ENCODE results near the gene HS2ST1. TPM values are rescaled to one million over a fixed set of nuclear protein-coding genes. Genes with fewer than 3 reads are reported as not detected.
"Not testable (repeated sequence)": the region's sequence is repeated elsewhere in the genome, so short reads cannot be mapped to it uniquely, and the experiment has no call there.

Gene HS2ST1
- total RNA-seq, 1 experiment from 2014 or later: 45.0 TPM

GRCh38 chr1:87064986-87065385 is 150.6 kb downstream of the HS2ST1 start:
- Histone ChIP-seq H3K27me3 (no peaks in the 10 kb centered on the region), H3K4me3 (no peak overlapping the region), H3K9me3 (replicated peaks) (no peaks in the 10 kb centered on the region), H3K4me1 (peaks cover 11% of the 10 kb centered on the region), H3K36me3 (no peaks in the 10 kb centered on the region), H3K27ac (no peak overlapping the region)
- no peak for DNase-seq

DNA sequence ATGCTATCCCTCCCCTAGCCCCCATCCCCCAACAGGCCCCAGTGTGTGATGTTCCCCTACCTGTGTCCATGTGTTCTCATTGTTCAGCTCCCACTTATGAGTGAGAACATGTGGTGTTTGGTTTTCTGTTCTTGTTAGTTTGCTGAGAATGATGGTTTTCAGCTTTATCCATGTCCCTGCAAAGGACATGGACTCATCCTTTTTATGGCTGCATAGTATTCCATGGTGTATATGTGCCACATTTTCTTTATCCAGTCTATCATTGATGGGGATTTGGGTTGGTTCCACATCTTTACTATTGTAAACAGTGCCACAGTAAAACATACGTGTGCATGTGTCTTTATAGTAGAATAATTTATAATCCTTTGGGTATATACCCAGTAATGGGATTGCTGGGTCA is 152.3 kb downstream of the HS2ST1 start:
- H3K27me3 ChIP-seq; H3K9me3 ChIP-seq (replicated peaks); H3K27ac ChIP-seq; H3K4me3 ChIP-seq; H3K4me1 ChIP-seq; DNase-seq; H3K36me3 ChIP-seq: not testable (repeated sequence)

- no peaks in the 10 kb centered on the region for H3K9me3 ChIP-seq (replicated peaks)
- peaks cover 2% of the 10 kb centered on the region; the same call in 1 of the 2 replicates for H3K36me3 ChIP-seq
- H3K4me3 ChIP-seq: no peak overlapping the region
- H3K4me1 ChIP-seq: 0 out of 2 replicates have a peak, but pooled peaks cover 2% of the 10 kb centered on the region
- H3K27ac ChIP-seq: peak overlapping the region; percentile 16; the same call in 1 of the 2 replicates
- H3K27me3 ChIP-seq: no peaks in the 10 kb centered on the region
- no peak for DNase-seq
Measured at GRCh38 chr1:87072411-87072810, 158.0 kb downstream of the HS2ST1 start.

DNA sequence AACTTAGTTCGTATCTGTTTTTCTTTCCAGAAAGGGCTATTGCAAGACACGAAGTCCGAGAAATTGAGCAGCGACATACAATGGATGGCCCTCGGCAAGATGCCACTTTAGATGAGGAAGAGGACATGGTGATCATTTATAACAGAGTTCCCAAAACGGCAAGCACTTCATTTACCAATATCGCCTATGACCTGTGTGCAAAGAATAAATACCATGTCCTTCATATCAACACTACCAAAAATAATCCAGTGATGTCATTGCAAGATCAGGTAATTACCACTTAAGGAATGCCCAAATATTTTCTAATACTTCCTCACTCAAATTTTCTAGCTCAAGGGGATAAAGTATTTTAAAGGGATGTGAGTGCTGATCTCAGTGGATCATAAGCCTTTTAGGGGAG is 158.5 kb downstream of the HS2ST1 start:
- Histone ChIP-seq H3K9me3 (replicated peaks) (no peaks in the 10 kb centered on the region), H3K4me3 (no peak overlapping the region), H3K36me3 (peaks cover 2% of the 10 kb centered on the region; the same call in 1 of the 2 replicates), H3K27me3 (no peaks in the 10 kb centered on the region), H3K4me1 (0 out of 2 replicates have a peak, but pooled peaks cover 2% of the 10 kb centered on the region), H3K27ac (no peak overlapping the region; the same call in 1 of the 2 replicates)
- DNase-seq: no peak

GRCh38 chr1:87074001-87074795 is 159.8 kb downstream of the HS2ST1 start:
- Histone ChIP-seq H3K4me3 (no peak overlapping the region), H3K27me3 (no peaks in the 10 kb centered on the region)
- DNase-seq: no peak

DNA sequence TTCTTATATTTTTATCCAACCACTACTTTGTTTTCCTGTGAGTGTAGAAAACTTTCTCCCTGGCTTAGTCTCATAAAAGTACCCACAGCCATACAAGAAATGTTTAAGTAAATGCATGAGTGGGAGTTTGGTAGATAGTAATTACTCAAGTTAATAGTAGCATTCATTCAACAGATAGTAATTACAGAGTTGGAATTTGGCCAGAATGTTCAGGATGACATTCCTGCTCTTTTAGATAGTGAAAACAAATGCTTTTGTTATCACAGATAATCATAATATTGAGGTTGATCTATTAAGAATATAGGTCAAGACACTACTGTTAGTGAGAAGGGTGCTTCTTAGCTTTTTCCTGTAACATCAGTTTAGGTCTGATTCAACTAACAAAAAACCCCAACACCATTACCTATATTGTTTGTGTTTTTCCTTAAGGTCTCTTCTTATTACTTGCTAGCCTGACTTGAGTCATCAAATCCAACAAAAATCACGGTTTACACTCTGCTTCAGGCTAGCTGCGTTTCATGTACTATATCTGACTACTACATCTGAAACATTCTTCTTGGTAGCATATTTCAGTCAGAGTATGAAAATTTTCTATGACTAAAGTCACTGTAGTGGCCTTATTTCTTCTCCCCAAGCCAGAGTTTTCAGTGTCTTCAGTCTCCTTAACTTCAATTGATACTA is 163.7 kb downstream of the HS2ST1 start:
- Histone ChIP-seq H3K4me1 (0 out of 2 replicates have a peak, but pooled peaks cover 2% of the 10 kb centered on the region), H3K27me3 (no peaks in the 10 kb centered on the region), H3K27ac (no peak overlapping the region), H3K9me3 (replicated peaks) (no peaks in the 10 kb centered on the region), H3K36me3 (peaks cover 2% of the 10 kb centered on the region; the same call in 1 of the 2 replicates), H3K4me3 (no peak overlapping the region)
- no peak for DNase-seq

More at GRCh38 chr1:87074001-87074795, 159.8 kb downstream of the HS2ST1 start:
- Histone ChIP-seq H3K36me3 (peaks cover 2% of the 10 kb centered on the region; the same call in 1 of the 2 replicates), H3K9me3 (replicated peaks) (no peaks in the 10 kb centered on the region), H3K4me1 (0 out of 2 replicates have a peak, but pooled peaks cover 2% of the 10 kb centered on the region), H3K27ac (no peak overlapping the region)

DNA sequence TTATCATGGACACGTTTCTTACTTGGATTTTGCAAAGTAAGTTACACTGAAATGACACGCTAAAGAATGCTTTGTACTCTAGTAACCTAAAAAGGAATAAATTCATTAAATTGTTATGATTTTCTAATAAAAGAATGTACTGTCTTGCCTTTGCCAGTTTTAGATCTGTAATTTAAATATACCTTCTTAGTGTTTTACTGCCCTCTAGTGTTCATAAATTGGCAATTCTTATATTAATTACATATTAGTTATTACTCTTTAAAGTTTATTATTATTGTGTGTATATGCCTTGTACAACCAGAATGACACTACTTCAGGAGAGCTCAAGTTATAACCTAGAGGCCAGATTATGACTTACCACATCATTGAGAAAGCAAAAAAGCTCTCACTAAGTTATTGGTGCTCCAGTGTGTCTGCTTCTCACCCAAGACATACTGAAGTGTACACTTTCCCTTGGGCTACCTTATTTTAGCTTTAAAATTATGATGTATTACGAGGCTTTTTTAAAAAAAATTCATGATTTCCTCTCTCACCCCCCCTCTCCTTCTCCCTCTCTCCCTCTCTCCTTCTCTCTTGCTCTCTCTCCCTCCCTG is 169.9 kb downstream of the HS2ST1 start:
- no peak overlapping the region for H3K27ac ChIP-seq
- DNase-seq: peak in 1 of 2 experiments; percentile 52

DNA sequence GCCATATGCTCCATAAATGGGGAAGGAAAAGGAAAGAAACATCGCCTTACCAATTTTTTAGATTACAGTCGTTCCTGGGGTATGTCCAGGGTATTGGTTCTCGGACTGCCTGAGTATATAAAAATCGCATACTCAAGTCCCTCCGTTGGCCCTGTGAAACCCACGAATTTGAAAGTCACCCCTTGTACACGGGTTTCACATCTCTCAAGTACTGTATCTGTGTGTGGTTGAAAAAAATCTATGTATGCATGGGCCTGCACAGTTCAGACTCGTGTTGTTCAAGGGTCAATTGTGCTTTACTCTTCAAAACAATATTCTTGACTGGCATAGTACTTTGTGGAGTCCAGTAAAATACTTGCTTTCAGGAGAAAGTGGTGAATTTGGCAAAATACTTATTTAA is 171.7 kb downstream of the HS2ST1 start:
- no peak overlapping the region for H3K4me3 ChIP-seq
- H3K9me3 ChIP-seq (replicated peaks): no peaks in the 10 kb centered on the region

More for the DNA sequence above, 169.9 kb downstream of the HS2ST1 start:
- Histone ChIP-seq H3K4me1 (no peaks in the 10 kb centered on the region), H3K27me3 (no peaks in the 10 kb centered on the region), H3K36me3 (peaks cover 3% of the 10 kb centered on the region; the same call in 1 of the 2 replicates), H3K9me3 (replicated peaks) (no peaks in the 10 kb centered on the region), H3K4me3 (no peak overlapping the region)

DNA sequence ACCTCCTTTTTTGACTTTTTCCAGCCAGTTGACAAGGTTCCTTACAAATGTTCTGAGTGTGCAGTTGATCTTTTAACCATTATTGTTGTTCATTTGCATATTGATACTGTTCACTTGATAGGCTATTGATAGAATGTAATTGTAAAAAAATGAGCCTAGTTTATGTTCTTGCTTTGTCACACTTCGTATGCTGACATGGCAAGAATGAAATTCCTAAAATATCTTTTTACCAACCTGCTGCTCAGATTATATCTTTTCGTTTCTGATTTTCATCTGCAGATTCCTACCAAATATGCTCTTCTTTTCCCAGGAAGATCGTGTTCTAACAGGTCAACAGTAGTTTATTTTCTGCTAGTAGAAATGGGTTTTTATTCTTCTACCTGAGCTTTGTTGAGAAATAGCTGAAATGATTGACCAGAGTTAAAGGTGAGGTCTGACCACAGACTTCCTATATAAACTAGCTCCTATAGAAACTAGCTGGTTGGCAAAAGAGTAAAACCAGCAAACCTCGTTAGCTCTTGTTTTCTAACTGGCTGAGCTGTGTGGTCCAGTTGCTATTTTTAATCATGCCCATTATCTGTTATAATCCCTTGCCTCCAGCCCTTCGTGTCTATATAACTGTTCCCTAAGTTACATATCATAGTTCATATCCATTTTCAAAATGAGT is 174.8 kb downstream of the HS2ST1 start:
- DNase-seq: no peak
- Histone ChIP-seq H3K4me1 (no peaks in the 10 kb centered on the region), H3K4me3 (no peak overlapping the region), H3K27ac (no peak overlapping the region), H3K9me3 (replicated peaks) (no peaks in the 10 kb centered on the region), H3K27me3 (no peaks in the 10 kb centered on the region), H3K36me3 (peaks cover under 1% of the 10 kb centered on the region; the same call in 1 of the 2 replicates)

More for the DNA sequence above, 171.7 kb downstream of the HS2ST1 start:
- no peaks in the 10 kb centered on the region for H3K4me1 ChIP-seq
- no peaks in the 10 kb centered on the region for H3K27me3 ChIP-seq
- DNase-seq: no peak
- H3K27ac ChIP-seq: no peak overlapping the region
- peaks cover 3% of the 10 kb centered on the region; the same call in 1 of the 2 replicates for H3K36me3 ChIP-seq

GRCh38 chr1:87089823-87090222 is 175.4 kb downstream of the HS2ST1 start:
- DNase-seq: no peak
- Histone ChIP-seq H3K4me3 (no peak overlapping the region), H3K27me3 (no peaks in the 10 kb centered on the region), H3K9me3 (replicated peaks) (no peaks in the 10 kb centered on the region), H3K27ac (no peak overlapping the region), H3K36me3 (no peaks in the 10 kb centered on the region; the same call in 1 of the 2 replicates), H3K4me1 (no peaks in the 10 kb centered on the region)

DNA sequence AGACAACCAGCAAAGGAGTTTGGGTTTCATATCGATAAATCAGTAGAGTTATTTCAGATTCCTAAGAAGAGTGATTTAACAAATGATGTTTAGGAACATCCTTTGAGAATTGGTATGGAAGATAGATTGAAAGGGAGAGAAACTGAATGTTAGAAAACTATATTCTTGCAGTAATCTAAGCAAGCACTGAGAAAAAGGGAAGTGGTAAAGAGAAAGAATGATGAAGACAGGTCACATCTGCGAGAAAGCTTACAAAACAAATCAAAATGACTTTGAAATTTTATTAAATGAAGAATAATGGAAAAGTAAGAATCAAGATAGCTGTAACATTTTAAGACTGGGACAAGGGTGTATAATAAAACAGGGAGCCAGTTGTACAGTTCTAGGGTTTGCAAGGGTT is 177.0 kb downstream of the HS2ST1 start:
- no peaks in the 10 kb centered on the region for H3K9me3 ChIP-seq (replicated peaks)
- H3K27ac ChIP-seq: no peak overlapping the region
- H3K4me1 ChIP-seq: no peaks in the 10 kb centered on the region
- H3K4me3 ChIP-seq: no peak overlapping the region
- no peaks in the 10 kb centered on the region for H3K27me3 ChIP-seq
- DNase-seq: no peak
- no peaks in the 10 kb centered on the region; the same call in 1 of the 2 replicates for H3K36me3 ChIP-seq

DNA sequence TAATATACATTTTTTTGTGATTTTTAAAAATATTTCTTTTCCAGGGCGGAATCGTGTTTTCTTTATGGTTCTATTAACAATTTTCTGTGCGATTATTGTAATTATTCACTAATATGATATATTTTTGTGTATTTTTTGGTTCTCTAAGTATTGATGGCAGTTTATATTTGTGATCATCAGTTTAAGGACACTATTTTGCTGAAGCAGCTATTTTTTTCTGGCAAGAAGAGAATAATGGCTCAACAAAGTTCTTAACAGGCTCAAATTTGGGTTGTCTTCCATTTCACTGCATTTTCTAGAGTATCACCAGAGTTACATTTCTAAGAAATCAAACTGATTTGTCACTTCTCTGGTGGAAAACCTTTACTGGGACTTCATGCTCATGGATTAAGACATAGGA is 178.4 kb downstream of the HS2ST1 start:
- Histone ChIP-seq H3K27me3 (no peaks in the 10 kb centered on the region), H3K9me3 (replicated peaks) (0 out of 2 replicates have a peak, but pooled peaks cover 2% of the 10 kb centered on the region), H3K4me3 (no peak overlapping the region), H3K27ac (no peak overlapping the region), H3K36me3 (peaks cover 2% of the 10 kb centered on the region; the same call in 1 of the 2 replicates), H3K4me1 (no peaks in the 10 kb centered on the region)
- no peak for DNase-seq

DNA sequence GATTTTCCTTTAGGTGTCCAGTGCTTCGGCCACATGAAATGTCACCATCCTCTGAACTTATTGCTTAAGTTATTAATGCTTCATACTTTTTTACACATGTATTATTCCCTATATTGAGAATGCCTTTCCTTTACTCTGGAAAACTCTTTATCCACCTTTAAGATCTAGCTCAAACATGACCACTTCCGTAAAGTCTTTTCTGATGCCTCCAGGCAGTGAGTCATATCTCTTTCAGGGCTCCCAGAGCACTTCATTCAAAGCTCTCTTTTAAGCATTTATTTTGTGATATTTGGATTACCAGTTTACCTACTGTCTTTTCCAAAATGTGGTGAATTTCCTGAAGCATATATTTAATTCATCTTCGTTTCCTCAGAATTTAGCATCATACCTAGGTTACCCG is 178.9 kb downstream of the HS2ST1 start:
- no peak for DNase-seq
- Histone ChIP-seq H3K4me1 (no peaks in the 10 kb centered on the region), H3K27ac (no peak overlapping the region), H3K27me3 (no peaks in the 10 kb centered on the region), H3K4me3 (no peak overlapping the region), H3K36me3 (peaks cover 2% of the 10 kb centered on the region; the same call in 1 of the 2 replicates), H3K9me3 (replicated peaks) (0 out of 2 replicates have a peak, but pooled peaks cover 3% of the 10 kb centered on the region)

DNA sequence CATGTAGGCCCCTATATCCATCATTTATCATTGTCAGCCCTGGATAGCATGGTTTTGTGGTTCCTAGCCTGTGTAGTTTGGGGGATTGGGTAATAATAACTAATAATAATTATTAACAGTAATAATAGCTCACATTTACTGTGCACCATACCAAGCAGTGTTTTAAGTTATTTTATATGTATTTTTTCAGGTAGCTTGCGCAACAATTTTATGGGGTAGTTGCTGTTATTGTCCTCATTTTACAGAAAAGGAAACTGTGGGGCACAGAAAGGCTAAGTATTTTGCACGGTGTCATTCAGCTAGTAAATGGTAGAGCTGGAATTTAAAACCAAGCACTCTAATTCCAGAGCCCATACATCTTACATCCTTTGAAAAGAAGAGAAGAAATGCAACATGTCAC is 179.8 kb downstream of the HS2ST1 start:
- no peak overlapping the region for H3K27ac ChIP-seq
- H3K4me3 ChIP-seq: no peak overlapping the region
- H3K9me3 ChIP-seq (replicated peaks): 0 out of 2 replicates have a peak, but pooled peaks cover 3% of the 10 kb centered on the region
- H3K36me3 ChIP-seq: peaks cover 2% of the 10 kb centered on the region; the same call in 1 of the 2 replicates
- H3K4me1 ChIP-seq: no peaks in the 10 kb centered on the region
- DNase-seq: no peak
- H3K27me3 ChIP-seq: no peaks in the 10 kb centered on the region
